Measurements from ENCODE around the gene MCCC2. TPM values are rescaled to one million over a fixed set of nuclear protein-coding genes. Genes with fewer than 3 reads are reported as not detected.
A peak's percentile ranks its signal among the peaks of the same experiment; 100 is the strongest.

The MCCC2 gene
- total and polyA plus RNA-seq, 2 of the 13 experiments (the other 11 are each of a cell fraction or from before 2014, with no cell fraction given) = 44.8 to 83.6 TPM

DNA sequence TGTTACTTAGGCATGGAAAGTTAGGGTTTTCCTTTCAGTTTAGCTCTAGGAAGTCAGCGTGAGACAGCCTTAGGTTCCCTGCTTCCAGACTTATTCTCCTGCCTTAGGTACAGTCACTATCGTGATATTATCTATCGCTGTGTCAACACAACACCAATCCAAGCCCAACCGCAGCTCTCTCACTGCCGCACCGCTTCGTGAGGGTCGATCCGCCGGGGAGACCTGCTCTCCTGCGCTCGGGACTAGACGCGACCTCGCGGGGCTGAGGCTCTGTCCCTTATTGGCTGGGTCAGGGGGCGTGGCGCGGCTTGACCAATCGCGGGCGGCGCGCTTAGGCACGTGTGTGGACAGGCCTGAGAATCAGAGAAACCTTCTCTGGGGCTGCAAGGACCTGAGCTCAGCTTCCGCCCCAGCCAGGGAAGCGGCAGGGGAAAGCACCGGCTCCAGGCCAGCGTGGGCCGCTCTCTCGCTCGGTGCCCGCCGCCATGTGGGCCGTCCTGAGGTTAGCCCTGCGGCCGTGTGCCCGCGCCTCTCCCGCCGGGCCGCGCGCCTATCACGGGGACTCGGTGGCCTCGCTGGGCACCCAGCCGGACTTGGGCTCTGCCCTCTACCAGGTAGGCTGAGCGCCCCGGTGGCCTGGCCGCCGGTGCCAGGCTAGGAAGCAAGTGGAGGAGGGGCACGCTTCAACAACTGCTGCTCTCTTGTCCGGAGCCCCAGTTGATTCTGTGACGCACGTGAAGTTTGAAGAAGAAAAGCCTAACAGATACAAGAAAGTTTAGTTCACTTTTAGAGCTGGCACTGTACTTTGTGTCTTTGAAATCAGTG lies at the start of gene MCCC2 (continued):
- TF ChIP-seq SRSF9 (IDR thresholded peaks at IDR 0.05; ENCODE audit: borderline replicate concordance, insufficient read depth, low read depth, low read length, poor library complexity, severe bottlenecking) (no peak), RXRA (CRISPR knock-in tag; IDR thresholded peaks at IDR 0.05) (peak; percentile 73), ZNF33A (CRISPR knock-in tag; IDR thresholded peaks at IDR 0.05; ENCODE audit: borderline replicate concordance) (no peak), TMF1 (CRISPR knock-in tag; IDR thresholded peaks at IDR 0.05; ENCODE audit: low read depth) (peak; percentile 10; the same call in 1 of the 2 replicates), HOXD1 (CRISPR knock-in tag; IDR thresholded peaks at IDR 0.05) (no peak), MZF1 (CRISPR knock-in tag; IDR thresholded peaks at IDR 0.05; ENCODE audit: borderline replicate concordance) (no peak), ARNT2 (CRISPR knock-in tag; IDR thresholded peaks at IDR 0.05; ENCODE audit: low read depth) (peak; percentile 60; the same call in 1 of the 2 replicates), ZNF335 (CRISPR knock-in tag; IDR thresholded peaks at IDR 0.05) (no peak; the same call in 1 of the 2 replicates), ZNF572 (CRISPR knock-in tag; IDR thresholded peaks at IDR 0.05) (no peak), ZNF782 (CRISPR knock-in tag; IDR thresholded peaks at IDR 0.05; ENCODE audit: borderline replicate concordance) (peak; percentile 95; the same call in 1 of the 2 replicates), HMGA1 (CRISPR knock-in tag; conservative IDR thresholded peaks at IDR 0.05) (no peak), MXD4 (CRISPR knock-in tag; IDR thresholded peaks at IDR 0.05) (peak; percentile 87; the same call in 1 of the 2 replicates), ZNF326 (CRISPR knock-in tag; IDR thresholded peaks at IDR 0.05; ENCODE audit: borderline replicate concordance) (no peak), ZNF674 (CRISPR knock-in tag; IDR thresholded peaks at IDR 0.05; ENCODE audit: low read depth) (no peak)
- TF ChIP-seq, protein P1, sequence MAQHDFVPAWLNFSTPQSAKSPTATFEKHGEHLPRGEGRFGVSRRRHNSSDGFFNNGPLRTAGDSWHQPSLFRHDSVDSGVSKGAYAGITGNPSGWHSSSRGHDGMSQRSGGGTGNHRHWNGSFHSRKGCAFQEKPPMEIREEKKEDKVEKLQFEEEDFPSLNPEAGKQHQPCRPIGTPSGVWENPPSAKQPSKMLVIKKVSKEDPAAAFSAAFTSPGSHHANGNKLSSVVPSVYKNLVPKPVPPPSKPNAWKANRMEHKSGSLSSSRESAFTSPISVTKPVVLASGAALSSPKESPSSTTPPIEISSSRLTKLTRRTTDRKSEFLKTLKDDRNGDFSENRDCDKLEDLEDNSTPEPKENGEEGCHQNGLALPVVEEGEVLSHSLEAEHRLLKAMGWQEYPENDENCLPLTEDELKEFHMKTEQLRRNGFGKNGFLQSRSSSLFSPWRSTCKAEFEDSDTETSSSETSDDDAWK (CRISPR knock-in tag; IDR thresholded peaks at IDR 0.05) = no peak
- TF ChIP-seq, protein P2, sequence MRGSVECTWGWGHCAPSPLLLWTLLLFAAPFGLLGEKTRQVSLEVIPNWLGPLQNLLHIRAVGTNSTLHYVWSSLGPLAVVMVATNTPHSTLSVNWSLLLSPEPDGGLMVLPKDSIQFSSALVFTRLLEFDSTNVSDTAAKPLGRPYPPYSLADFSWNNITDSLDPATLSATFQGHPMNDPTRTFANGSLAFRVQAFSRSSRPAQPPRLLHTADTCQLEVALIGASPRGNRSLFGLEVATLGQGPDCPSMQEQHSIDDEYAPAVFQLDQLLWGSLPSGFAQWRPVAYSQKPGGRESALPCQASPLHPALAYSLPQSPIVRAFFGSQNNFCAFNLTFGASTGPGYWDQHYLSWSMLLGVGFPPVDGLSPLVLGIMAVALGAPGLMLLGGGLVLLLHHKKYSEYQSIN (CRISPR knock-in tag; IDR thresholded peaks at IDR 0.05; ENCODE audit: borderline replicate concordance) = no peak
- TF ChIP-seq, protein P3, sequence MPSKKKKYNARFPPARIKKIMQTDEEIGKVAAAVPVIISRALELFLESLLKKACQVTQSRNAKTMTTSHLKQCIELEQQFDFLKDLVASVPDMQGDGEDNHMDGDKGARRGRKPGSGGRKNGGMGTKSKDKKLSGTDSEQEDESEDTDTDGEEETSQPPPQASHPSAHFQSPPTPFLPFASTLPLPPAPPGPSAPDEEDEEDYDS (CRISPR knock-in tag; IDR thresholded peaks at IDR 0.05) = peak; percentile 93
- TF ChIP-seq, protein P4, sequence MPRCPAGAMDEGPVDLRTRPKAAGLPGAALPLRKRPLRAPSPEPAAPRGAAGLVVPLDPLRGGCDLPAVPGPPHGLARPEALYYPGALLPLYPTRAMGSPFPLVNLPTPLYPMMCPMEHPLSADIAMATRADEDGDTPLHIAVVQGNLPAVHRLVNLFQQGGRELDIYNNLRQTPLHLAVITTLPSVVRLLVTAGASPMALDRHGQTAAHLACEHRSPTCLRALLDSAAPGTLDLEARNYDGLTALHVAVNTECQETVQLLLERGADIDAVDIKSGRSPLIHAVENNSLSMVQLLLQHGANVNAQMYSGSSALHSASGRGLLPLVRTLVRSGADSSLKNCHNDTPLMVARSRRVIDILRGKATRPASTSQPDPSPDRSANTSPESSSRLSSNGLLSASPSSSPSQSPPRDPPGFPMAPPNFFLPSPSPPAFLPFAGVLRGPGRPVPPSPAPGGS (CRISPR knock-in tag; IDR thresholded peaks at IDR 0.05) = no peak
- TF ChIP-seq, protein P5, sequence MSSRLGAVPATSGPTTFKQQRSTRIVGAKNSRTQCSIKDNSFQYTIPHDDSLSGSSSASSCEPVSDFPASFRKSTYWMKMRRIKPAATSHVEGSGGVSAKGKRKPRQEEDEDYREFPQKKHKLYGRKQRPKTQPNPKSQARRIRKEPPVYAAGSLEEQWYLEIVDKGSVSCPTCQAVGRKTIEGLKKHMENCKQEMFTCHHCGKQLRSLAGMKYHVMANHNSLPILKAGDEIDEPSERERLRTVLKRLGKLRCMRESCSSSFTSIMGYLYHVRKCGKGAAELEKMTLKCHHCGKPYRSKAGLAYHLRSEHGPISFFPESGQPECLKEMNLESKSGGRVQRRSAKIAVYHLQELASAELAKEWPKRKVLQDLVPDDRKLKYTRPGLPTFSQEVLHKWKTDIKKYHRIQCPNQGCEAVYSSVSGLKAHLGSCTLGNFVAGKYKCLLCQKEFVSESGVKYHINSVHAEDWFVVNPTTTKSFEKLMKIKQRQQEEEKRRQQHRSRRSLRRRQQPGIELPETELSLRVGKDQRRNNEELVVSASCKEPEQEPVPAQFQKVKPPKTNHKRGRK (CRISPR knock-in tag; IDR thresholded peaks at IDR 0.05) = no peak
- TF ChIP-seq, protein P6, sequence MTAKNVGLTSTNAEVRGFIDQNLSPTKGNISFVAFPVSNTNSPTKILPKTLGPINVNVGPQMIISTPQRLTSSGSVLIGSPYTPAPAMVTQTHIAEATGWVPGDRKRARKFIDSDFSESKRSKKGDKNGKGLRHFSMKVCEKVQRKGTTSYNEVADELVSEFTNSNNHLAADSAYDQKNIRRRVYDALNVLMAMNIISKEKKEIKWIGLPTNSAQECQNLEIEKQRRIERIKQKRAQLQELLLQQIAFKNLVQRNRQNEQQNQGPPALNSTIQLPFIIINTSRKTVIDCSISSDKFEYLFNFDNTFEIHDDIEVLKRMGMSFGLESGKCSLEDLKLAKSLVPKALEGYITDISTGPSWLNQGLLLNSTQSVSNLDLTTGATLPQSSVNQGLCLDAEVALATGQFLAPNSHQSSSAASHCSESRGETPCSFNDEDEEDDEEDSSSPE (CRISPR knock-in tag; IDR thresholded peaks at IDR 0.05) = peak; percentile 38; the same call in 1 of the 2 replicates

Data from HepG2 (cell line).